ENCODE results near the gene CD99L2. TPM values are rescaled to one million over a fixed set of nuclear protein-coding genes. Genes with fewer than 3 reads are reported as not detected.
"Not testable (repeated sequence)": the region's sequence is repeated elsewhere in the genome, so short reads cannot be mapped to it uniquely, and the experiment has no call there.

The CD99L2 gene
- total RNA-seq, 4 donors from 2014 or later: 202 to 289 (median 251) TPM

GRCh38 chrX:150834695-150835094 is 63.8 kb downstream of the CD99L2 start:
- intact Hi-C loops (cut with DNase I; ENCODE audit: low total_unique reads): loop anchor here (5.0 kb wide), 1 partner anchor 62 kb away; no protein-coding TSS in a partner anchor
- in situ Hi-C loops (cut with MboI; ENCODE audit: low sequenced_read_pairs in 4 of 4): no loop called here
- H3K36me3 ChIP-seq: no peaks in the 10 kb centered on the region

GRCh38 chrX:150833454-150834056 is 64.9 kb downstream of the CD99L2 start:
- in situ Hi-C loops (cut with MboI; ENCODE audit: low sequenced_read_pairs in 4 of 4): no loop called here
- Histone ChIP-seq H3K36me3 (no peaks in the 10 kb centered on the region), H3K4me3 (no peak overlapping the region), H3K4me1 (peaks cover 2 to 6% of the 10 kb centered on the region in 2 donors), H3K27me3 (no peaks in the 10 kb centered on the region), H3K9me3 (peaks cover 0 to 4% (median 0%) of the 10 kb centered on the region in 3 donors), H3K27ac (no peak overlapping the region)
- intact Hi-C loops (cut with DNase I; ENCODE audit: low total_unique reads): no loop called here
- ATAC-seq (no peak), DNase-seq (no peak)
- TF ChIP-seq POLR2A (IDR thresholded peaks at IDR 0.05) (no peak), CTCF (IDR thresholded peaks at IDR 0.05 in 4 of 5, conservative IDR thresholded peaks at IDR 0.05 in 1 of 5) (no peak)

More at GRCh38 chrX:150834695-150835094, 63.8 kb downstream of the CD99L2 start:
- Histone ChIP-seq H3K27ac (no peak overlapping the region), H3K27me3 (no peaks in the 10 kb centered on the region), H3K9me3 (peaks cover 0 to 4% (median 0%) of the 10 kb centered on the region in 3 donors), H3K4me3 (no peak overlapping the region), H3K4me1 (peaks cover 2 to 6% of the 10 kb centered on the region in 2 donors)
- TF ChIP-seq CTCF (IDR thresholded peaks at IDR 0.05 in 4 of 5, conservative IDR thresholded peaks at IDR 0.05 in 1 of 5) (no peak), POLR2A (IDR thresholded peaks at IDR 0.05) (no peak)
- DNase-seq (no peak), ATAC-seq (no peak)

- H3K4me3 ChIP-seq: no peak overlapping the region
- no peak for ATAC-seq
- in situ Hi-C loops (cut with MboI; ENCODE audit: low sequenced_read_pairs in 4 of 4) (no loop called here), intact Hi-C loops (cut with DNase I; ENCODE audit: low total_unique reads) (no loop called here)
- peaks cover 0 to 2% of the 10 kb centered on the region in 2 donors for H3K4me1 ChIP-seq
- H3K27me3 ChIP-seq: no peaks in the 10 kb centered on the region
- H3K36me3 ChIP-seq: no peaks in the 10 kb centered on the region
- H3K27ac ChIP-seq: peak overlapping the region; percentile 11 to 54 (median 29)
- TF ChIP-seq CTCF (IDR thresholded peaks at IDR 0.05 in 4 of 5, conservative IDR thresholded peaks at IDR 0.05 in 1 of 5) (no peak), POLR2A (IDR thresholded peaks at IDR 0.05) (no peak)
- DNase-seq: no peak
- peaks cover 0 to 4% (median 0%) of the 10 kb centered on the region in 3 donors for H3K9me3 ChIP-seq
Observed at GRCh38 chrX:150831863-150832262, 66.6 kb downstream of the CD99L2 start.

- TF ChIP-seq CTCF (IDR thresholded peaks at IDR 0.05 in 4 of 5, conservative IDR thresholded peaks at IDR 0.05 in 1 of 5): no peak
- no peak for TF ChIP-seq POLR2A (IDR thresholded peaks at IDR 0.05)
- H3K9me3 ChIP-seq: peaks cover 0 to 4% (median 0%) of the 10 kb centered on the region in 3 donors
- H3K4me3 ChIP-seq: no peak overlapping the region
- no peaks in the 10 kb centered on the region for H3K27me3 ChIP-seq
- H3K4me1 ChIP-seq: peaks cover 0 to 2% of the 10 kb centered on the region in 2 donors
- DNase-seq (no peak), ATAC-seq (no peak)
- no peaks in the 10 kb centered on the region for H3K36me3 ChIP-seq
- intact Hi-C loops (cut with DNase I; ENCODE audit: low total_unique reads): no loop called here
- no peak overlapping the region for H3K27ac ChIP-seq
- in situ Hi-C loops (cut with MboI; ENCODE audit: low sequenced_read_pairs in 4 of 4): no loop called here
Observed at GRCh38 chrX:150828785-150829184, 69.7 kb downstream of the CD99L2 start.

GRCh38 chrX:150824352-150824751 is 74.1 kb downstream of the CD99L2 start:
- H3K27me3 ChIP-seq; H3K9me3 ChIP-seq; H3K4me3 ChIP-seq; H3K27ac ChIP-seq; ATAC-seq; DNase-seq; intact Hi-C loops (cut with DNase I; ENCODE audit: low total_unique reads); H3K4me1 ChIP-seq; in situ Hi-C loops (cut with MboI; ENCODE audit: low sequenced_read_pairs in 4 of 4); H3K36me3 ChIP-seq: not testable (repeated sequence)

- in situ Hi-C loops (cut with MboI; ENCODE audit: low sequenced_read_pairs in 4 of 4); intact Hi-C loops (cut with DNase I; ENCODE audit: low total_unique reads): not testable (repeated sequence)
Observed at GRCh38 chrX:150823826-150824225, 74.6 kb downstream of the CD99L2 start.

More at GRCh38 chrX:150823826-150824225, 74.6 kb downstream of the CD99L2 start:
- not testable (repeated sequence) for ATAC-seq, DNase-seq, H3K27me3 ChIP-seq, H3K36me3 ChIP-seq, H3K4me3 ChIP-seq, H3K9me3 ChIP-seq, H3K27ac ChIP-seq, H3K4me1 ChIP-seq
